OCI-LY1 (cell line): ENCODE data around the gene SSBP2.

ENCODE experiments used
- H2AFZ ChIP-seq: fragments of 200-600 bp; sonication (generic), shearing (Covaris generic); 2 replicates; pipeline ENCODE4 v1.6.0; 2014; ENCODE audit warnings: antibody characterized with exemption, mild to moderate bottlenecking, low read length
- H3F3A ChIP-seq: fragments of 200-600 bp; sonication (generic), shearing (Covaris generic); 2 replicates; pipeline ENCODE4 v1.6.0; 2014; ENCODE audit warnings: mild to moderate bottlenecking, antibody characterized with exemption, low read length, moderate library complexity; ENCODE audit not compliant: insufficient read depth
- H3K27ac ChIP-seq: fragments of 200-600 bp; sonication (generic); 2 replicates; pipeline ENCODE4 v1.5.1; 2014; ENCODE audit warnings: low read length, mixed run types, mild to moderate bottlenecking, low read depth; ENCODE audit not compliant: poor library complexity, severe bottlenecking
- H3K27me3 ChIP-seq: fragments of 200-600 bp; sonication (generic); 2 replicates; pipeline ENCODE4 v1.6.0; 2014; ENCODE audit warnings: antibody characterized with exemption, mild to moderate bottlenecking, low read length, moderate library complexity; ENCODE audit not compliant: insufficient read depth
- H3K36me3 ChIP-seq: fragments of 200-600 bp; sonication (generic); 2 replicates; pipeline ENCODE4 v1.6.1; 2014; ENCODE audit warnings: mild to moderate bottlenecking, antibody characterized with exemption, low read length, moderate library complexity, mixed read lengths; ENCODE audit not compliant: insufficient read depth
- H3K4me1 ChIP-seq: fragments of 200-600 bp; sonication (generic); 2 replicates; pipeline ENCODE4 v1.5.1; 2014; ENCODE audit warnings: mild to moderate bottlenecking, low read length, moderate library complexity; ENCODE audit not compliant: insufficient read depth, severe bottlenecking
- H3K4me2 ChIP-seq: fragments of 200-600 bp; sonication (generic), shearing (Covaris generic); 2 replicates; pipeline ENCODE4 v1.6.1; 2014; ENCODE audit warnings: low read length
- H3K4me3 ChIP-seq: fragments of 200-600 bp; sonication (generic); 2 replicates; pipeline ENCODE4 v1.5.1; 2014; ENCODE audit warnings: low read length, low read depth, mild to moderate bottlenecking, mixed read lengths; ENCODE audit not compliant: poor library complexity, severe bottlenecking
- H3K79me2 ChIP-seq: fragments of 200-600 bp; shearing (Covaris generic); 2 replicates; pipeline ENCODE4 v1.6.1; 2016; ENCODE audit warnings: mixed run types, low read length, mixed read lengths; ENCODE audit not compliant: insufficient read depth
- H3K9ac ChIP-seq: fragments of 200-600 bp; sonication (generic), shearing (Covaris generic); 2 replicates; pipeline ENCODE4 v1.6.1; 2014; ENCODE audit warnings: mild to moderate bottlenecking, low read length, mixed read lengths
- H3K9me2 ChIP-seq: fragments of 200-600 bp; sonication (generic), shearing (Covaris generic); 2 replicates; pipeline ENCODE4 v1.6.1; 2014; ENCODE audit warnings: low read depth, mild to moderate bottlenecking, low read length, mixed read lengths
- H3K9me3 ChIP-seq: fragments of 200-600 bp; shearing (Covaris generic); 2 replicates; pipeline ENCODE4 v1.6.1; 2014; ENCODE audit warnings: low read length, mixed read lengths
- H4K20me1 ChIP-seq: fragments of 200-600 bp; sonication (generic), shearing (Covaris generic); 2 replicates; pipeline ENCODE4 v1.6.0; 2016; ENCODE audit warnings: mild to moderate bottlenecking, low read length; ENCODE audit not compliant: insufficient read depth
- CTCF ChIP-seq: fragments of 200-600 bp; sonication (generic), shearing (Covaris generic); IDR thresholded peaks from 2 replicates; pipeline ENCODE4 v1.5.1; 2017; ENCODE audit warnings: mild to moderate bottlenecking, antibody characterized with exemption, low read length, moderate library complexity, mixed read lengths
- EZH2 ChIP-seq: fragments of 200-600 bp; sonication (generic), shearing (Covaris generic); IDR thresholded peaks from 2 replicates; pipeline ENCODE4 v1.8.0; 2017; ENCODE audit warnings: borderline replicate concordance, mixed run types, mild to moderate bottlenecking, antibody characterized with exemption, low read length, moderate library complexity, mixed read lengths

SSBP2 gene

GRCh38 chr5:81393783-81394718 is 356.8 kb downstream of the SSBP2 start, which contains the start of gene ACOT12:
Gene ACOT12 (minus strand): TSS chr5:81394134. CDS start chr5:81394114, 20 bp downstream.
- H3K9me3 ChIP-seq, result no peaks in the 10 kb centered on the region
- no peak within 1 kb of the TSS for H3K27ac ChIP-seq
- no peak within 1 kb of the TSS for H3K4me3 ChIP-seq
- TF ChIP-seq CTCF (no peak), EZH2 (no peak)
- H3K4me2 ChIP-seq, result no peak within 1 kb of the TSS
- no peaks in the 10 kb centered on the region for H3K9me2 ChIP-seq
- H3K27me3 ChIP-seq, result no peaks in the 10 kb centered on the region
- no peaks in the 10 kb centered on the region for H3K4me1 ChIP-seq
- no peaks in the 10 kb centered on the region for H3K79me2 ChIP-seq
- H2AFZ ChIP-seq, result no peak within 1 kb of the TSS
- H3F3A ChIP-seq, result no peaks in the 10 kb centered on the region
- no peaks in the 10 kb centered on the region for H3K36me3 ChIP-seq
- no peak within 1 kb of the TSS for H3K9ac ChIP-seq
- no peaks in the 10 kb centered on the region for H4K20me1 ChIP-seq

- Histone ChIP-seq H3K4me2 (no peak overlapping the region), H3K9ac (no peak overlapping the region), H3K4me1 (no peaks in the 10 kb centered on the region), H3K9me2 (no peaks in the 10 kb centered on the region), H4K20me1 (no peaks in the 10 kb centered on the region), H3K4me3 (no peak overlapping the region), H3K9me3 (no peaks in the 10 kb centered on the region), H3K36me3 (no peaks in the 10 kb centered on the region), H3K79me2 (no peaks in the 10 kb centered on the region), H3K27ac (no peak overlapping the region), H3F3A (no peaks in the 10 kb centered on the region), H3K27me3 (no peaks in the 10 kb centered on the region), H2AFZ (no peak overlapping the region)
- no peak for TF ChIP-seq EZH2
- no peak for TF ChIP-seq CTCF
Observed at GRCh38 chr5:81393430-81393782, 357.5 kb downstream of the SSBP2 start.

GRCh38 chr5:81389025-81389424 is 361.9 kb downstream of the SSBP2 start:
- no peaks in the 10 kb centered on the region for H3K4me1 ChIP-seq
- H3F3A ChIP-seq, result no peaks in the 10 kb centered on the region
- TF ChIP-seq CTCF (no peak), EZH2 (no peak)
- H3K27me3 ChIP-seq, result no peaks in the 10 kb centered on the region
- no peaks in the 10 kb centered on the region for H3K36me3 ChIP-seq
- H3K9ac ChIP-seq, result no peak overlapping the region
- no peaks in the 10 kb centered on the region for H3K79me2 ChIP-seq
- H3K9me2 ChIP-seq, result no peaks in the 10 kb centered on the region
- no peak overlapping the region for H2AFZ ChIP-seq
- no peaks in the 10 kb centered on the region for H4K20me1 ChIP-seq
- no peaks in the 10 kb centered on the region for H3K9me3 ChIP-seq
- no peak overlapping the region for H3K27ac ChIP-seq
- H3K4me2 ChIP-seq, result no peak overlapping the region
- no peak overlapping the region for H3K4me3 ChIP-seq
